Upper lobe of left lung (tissue), 6 donors: ENCODE measurements around the gene FDXR. TPM values are rescaled to one million over a fixed set of nuclear protein-coding genes. Genes with fewer than 3 reads are reported as not detected.

ENCODE experiments used
- ATAC-seq, 2 donors: fragments of 200-7000 bp; cut with Tn5 transposase; one replicate each; pipeline ENCODE4 v1.9.1; 2022; ENCODE audit warnings: mild to moderate bottlenecking in 2 of 2, moderate library complexity in 2 of 2; ENCODE audit not compliant: low FRiP score in 2 of 2
- DNase-seq, 2 donors: peaks; one replicate each; pipeline ENCODE4 v3.0.0-alpha.2; 2019 to 2020
- H3K27ac ChIP-seq, 4 donors: fragments of 200-600 bp; sonication (generic); one replicate each; pipeline ENCODE4 v1.5.1; 2016 to 2019
- H3K27me3 ChIP-seq, 4 donors: fragments of 200-600 bp; sonication (generic); one replicate each; pipeline ENCODE4 v1.5.1; 2017 to 2019
- H3K36me3 ChIP-seq, 4 donors: fragments of 200-600 bp; sonication (generic); one replicate each; pipeline ENCODE4 v1.5.1; 2016 to 2019
- H3K4me1 ChIP-seq, 4 donors: fragments of 200-600 bp; sonication (generic); one replicate each; pipeline ENCODE4 v1.5.1; 2018 to 2019
- H3K4me3 ChIP-seq, 4 donors: fragments of 200-600 bp; sonication (generic); one replicate each; pipeline ENCODE4 v1.5.1; 2017 to 2019; ENCODE audit warnings: mild to moderate bottlenecking in 2 of 4, moderate library complexity in 1 of 4
- H3K9me3 ChIP-seq, 4 donors: fragments of 200-600 bp; sonication (generic); one replicate each; pipeline ENCODE4 v1.5.1; 2018 to 2019
- EP300 ChIP-seq, 4 donors: sonication (generic); formaldehyde crosslinking; IDR thresholded peaks; one replicate each; pipeline ENCODE4 v1.5.1; 2017; ENCODE audit warnings: antibody characterized with exemption in 4 of 4, control low read depth in 2 of 4
- POLR2A ChIP-seq, 4 donors: fragments of 450-650 bp; IDR thresholded peaks; one replicate each; pipeline ENCODE4 v1.5.1; 2016 to 2017; ENCODE audit warnings: antibody characterized with exemption in 4 of 4, mild to moderate bottlenecking in 2 of 4
- POLR2AphosphoS5 ChIP-seq, 2 donors: sonication (generic); formaldehyde crosslinking; IDR thresholded peaks; one replicate each; pipeline ENCODE4 v1.5.1; 2017; ENCODE audit warnings: antibody characterized with exemption in 2 of 2
- WGBS, 2 donors: methylation state at CpG; one replicate each; pipeline ENCODE4 v1.1.5; 2017 to 2018; 5-methylcytosine and 5-hydroxymethylcytosine counted together
- total RNA-seq, 6 donors: library from RNA; depleted of rRNA in 4 of 6; stranded (reverse); fragments of >200 nt in 4 of 6; gene quantifications; one replicate each; pipeline versions ENCODE4 v1.1.0 to v1.2.1, GENCODE V29; 2016 to 2021
- TF ChIP-seq, protein P1 (sequence below), 6 experiments: fragments of 450-650 bp in 4 of 6; fragments of 200-600 bp in 2 of 6; sonication (generic) in 2 of 6; IDR thresholded peaks; one replicate each; pipeline ENCODE4 v1.5.1; 2016 to 2019; ENCODE audit warnings: antibody characterized with exemption in 6 of 6
- donor health status: DM: no; HTN: no; CAD: no; lungs with moderate emphysema.
- donor health status: DM: no; HTN: yes; CAD: no; lungs with severe emphysema.

The FDXR gene
- total RNA-seq, 6 donors from 2014 or later: 6.8 to 15.1 (median 10.8) TPM

GRCh38 chr17:74920642-74921025 lies 47.8 kb upstream of the FDXR start:
- no peak overlapping the region for H3K4me3 ChIP-seq
- 55 to 65% methylated on average over 5 to 6 of the region's 6 CpGs for WGBS, 2 donors
- H3K36me3 ChIP-seq: no peaks in the 10 kb centered on the region
- H3K9me3 ChIP-seq: no peaks in the 10 kb centered on the region
- ATAC-seq: no peak
- no peak for DNase-seq
- H3K27me3 ChIP-seq: peaks cover 0 to 42% (median 20%) of the 10 kb centered on the region in 4 donors
- H3K27ac ChIP-seq: no peak overlapping the region
- H3K4me1 ChIP-seq: peaks cover 22 to 23% (median 22%) of the 10 kb centered on the region in 4 donors
- TF ChIP-seq EP300 (IDR thresholded peaks at IDR 0.05) (no peak), POLR2AphosphoS5 (IDR thresholded peaks at IDR 0.05) (no peak), POLR2A (IDR thresholded peaks at IDR 0.05) (no peak)
- TF ChIP-seq, protein P1, sequence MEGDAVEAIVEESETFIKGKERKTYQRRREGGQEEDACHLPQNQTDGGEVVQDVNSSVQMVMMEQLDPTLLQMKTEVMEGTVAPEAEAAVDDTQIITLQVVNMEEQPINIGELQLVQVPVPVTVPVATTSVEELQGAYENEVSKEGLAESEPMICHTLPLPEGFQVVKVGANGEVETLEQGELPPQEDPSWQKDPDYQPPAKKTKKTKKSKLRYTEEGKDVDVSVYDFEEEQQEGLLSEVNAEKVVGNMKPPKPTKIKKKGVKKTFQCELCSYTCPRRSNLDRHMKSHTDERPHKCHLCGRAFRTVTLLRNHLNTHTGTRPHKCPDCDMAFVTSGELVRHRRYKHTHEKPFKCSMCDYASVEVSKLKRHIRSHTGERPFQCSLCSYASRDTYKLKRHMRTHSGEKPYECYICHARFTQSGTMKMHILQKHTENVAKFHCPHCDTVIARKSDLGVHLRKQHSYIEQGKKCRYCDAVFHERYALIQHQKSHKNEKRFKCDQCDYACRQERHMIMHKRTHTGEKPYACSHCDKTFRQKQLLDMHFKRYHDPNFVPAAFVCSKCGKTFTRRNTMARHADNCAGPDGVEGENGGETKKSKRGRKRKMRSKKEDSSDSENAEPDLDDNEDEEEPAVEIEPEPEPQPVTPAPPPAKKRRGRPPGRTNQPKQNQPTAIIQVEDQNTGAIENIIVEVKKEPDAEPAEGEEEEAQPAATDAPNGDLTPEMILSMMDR (IDR thresholded peaks at IDR 0.05): no peak

- Histone ChIP-seq H3K27ac (no peak overlapping the region), H3K4me1 (peaks cover 22 to 23% (median 22%) of the 10 kb centered on the region in 4 donors), H3K9me3 (no peaks in the 10 kb centered on the region), H3K4me3 (no peak overlapping the region), H3K36me3 (no peaks in the 10 kb centered on the region), H3K27me3 (peaks cover 0 to 38% (median 20%) of the 10 kb centered on the region in 4 donors)
- DNase-seq (no peak), ATAC-seq (no peak)
- TF ChIP-seq POLR2A (IDR thresholded peaks at IDR 0.05) (no peak), EP300 (IDR thresholded peaks at IDR 0.05) (no peak), POLR2AphosphoS5 (IDR thresholded peaks at IDR 0.05) (no peak)
- TF ChIP-seq, protein P1 (IDR thresholded peaks at IDR 0.05): no peak
- 87% methylated on average over 27 of the region's 27 CpGs; no CpG with 5 or more reads in 1 of the 2 donors for WGBS, 2 donors
These were observed 47.5 kb upstream of the FDXR start for GRCh38 chr17:74920306-74920620.

GRCh38 chr17:74919440-74920305 lies 46.9 kb upstream of the FDXR start:
- no peak overlapping the region for H3K27ac ChIP-seq
- DNase-seq (peak in 1 of 2 donors; percentile 84), ATAC-seq (no peak)
- no peaks in the 10 kb centered on the region for H3K9me3 ChIP-seq
- H3K4me3 ChIP-seq: no peak overlapping the region
- H3K4me1 ChIP-seq: peaks cover 20 to 21% (median 20%) of the 10 kb centered on the region in 4 donors
- TF ChIP-seq, protein P1 (IDR thresholded peaks at IDR 0.05): no peak
- no peaks in the 10 kb centered on the region for H3K36me3 ChIP-seq
- H3K27me3 ChIP-seq: peaks cover 0 to 33% (median 18%) of the 10 kb centered on the region in 4 donors
- WGBS, 2 donors: 74 to 81% methylated on average over 35 to 58 of the region's 67 CpGs

DNA sequence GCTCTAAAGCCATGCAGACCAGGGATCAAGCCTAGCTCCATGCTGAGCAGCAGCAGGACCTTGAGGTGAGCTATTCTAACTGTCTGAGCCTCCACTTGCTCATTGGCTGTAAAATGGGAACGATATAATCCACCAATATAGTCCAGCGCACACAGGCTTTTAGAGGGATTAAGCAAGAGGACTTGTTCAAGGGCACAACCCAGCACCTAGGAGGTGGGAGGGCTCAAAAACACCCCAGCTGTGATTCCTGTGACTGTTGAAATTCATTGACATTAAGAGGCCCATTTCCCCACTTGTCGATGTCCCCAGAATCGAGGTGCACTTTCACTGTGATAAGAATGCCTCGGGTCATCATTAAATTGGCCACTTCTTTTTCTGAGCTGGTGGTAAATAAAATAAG lies 46.1 kb upstream of the FDXR start:
- TF ChIP-seq POLR2A (IDR thresholded peaks at IDR 0.05) (no peak), POLR2AphosphoS5 (IDR thresholded peaks at IDR 0.05) (no peak), EP300 (IDR thresholded peaks at IDR 0.05) (no peak)
- TF ChIP-seq, protein P1 (IDR thresholded peaks at IDR 0.05): no peak
- Histone ChIP-seq H3K4me3 (no peak overlapping the region), H3K27me3 (peaks cover 0 to 25% (median 14%) of the 10 kb centered on the region in 4 donors), H3K27ac (no peak overlapping the region), H3K36me3 (no peaks in the 10 kb centered on the region), H3K4me1 (peaks cover 12 to 13% (median 13%) of the 10 kb centered on the region in 4 donors), H3K9me3 (no peaks in the 10 kb centered on the region)
- WGBS, 2 donors: 78 to 92% methylated on average over 5 of the region's 5 CpGs
- no peak for DNase-seq
- no peak for ATAC-seq

GRCh38 chr17:74917430-74917829 lies 44.6 kb upstream of the FDXR start:
- Histone ChIP-seq H3K4me1 (no peaks in the 10 kb centered on the region), H3K27ac (no peak overlapping the region), H3K9me3 (no peaks in the 10 kb centered on the region), H3K36me3 (no peaks in the 10 kb centered on the region), H3K4me3 (no peak overlapping the region), H3K27me3 (peaks cover 0 to 11% (median 5%) of the 10 kb centered on the region in 4 donors)
- TF ChIP-seq, protein P1 (IDR thresholded peaks at IDR 0.05): no peak
- 42 to 58% methylated on average over 5 to 10 of the region's 10 CpGs for WGBS, 2 donors
- ATAC-seq (peak in 1 of 2 donors; percentile 41), DNase-seq (no peak)
